Peyer's patch (tissue), 4 donors: ENCODE data around the gene KIFAP3. TPM values are rescaled to one million over a fixed set of nuclear protein-coding genes. Genes with fewer than 3 reads are reported as not detected.

ENCODE experiments used
- DNase-seq, 3 donors: peaks; one replicate each; pipeline ENCODE4 v3.0.0-alpha.2; 2017 to 2019
- H3K27ac ChIP-seq, 4 donors: fragments of 200-600 bp; sonication (generic); one replicate each; pipeline ENCODE4 v1.5.1; 2016 to 2019
- H3K27me3 ChIP-seq, 2 donors: fragments of 200-600 bp; sonication (generic); one replicate each; pipeline ENCODE4 v1.5.1; 2019
- H3K36me3 ChIP-seq, 3 donors: fragments of 200-600 bp; sonication (generic); one replicate each; pipeline ENCODE4 v1.5.1; 2016 to 2019
- H3K4me1 ChIP-seq, 4 donors: fragments of 200-600 bp; sonication (generic); one replicate each; pipeline ENCODE4 v1.5.1; 2016 to 2019
- H3K4me3 ChIP-seq, 4 donors: fragments of 200-600 bp; sonication (generic); 1 replicate in 3 of 4; 2 replicates in 1 of 4; pipeline ENCODE4 v1.5.1; 2016 to 2019; ENCODE audit warnings: mild to moderate bottlenecking in 1 of 4
- H3K9me3 ChIP-seq, 4 donors: fragments of 200-600 bp; sonication (generic); one replicate each; pipeline ENCODE4 v1.5.1; 2016 to 2019; ENCODE audit warnings: mild to moderate bottlenecking in 1 of 4
- CTCF ChIP-seq, 6 experiments: fragments of 450-650 bp in 4 of 6; fragments of 200-600 bp in 2 of 6; sonication (generic) in 1 of 6; IDR thresholded peaks; one replicate each; pipeline ENCODE4 v1.5.1; 2017 to 2019; ENCODE audit warnings: antibody characterized with exemption in 6 of 6, mild to moderate bottlenecking in 3 of 6, moderate library complexity in 1 of 6
- POLR2A ChIP-seq, 2 donors: fragments of 450-650 bp; IDR thresholded peaks; one replicate each; pipeline ENCODE4 v1.5.1; 2017; ENCODE audit warnings: antibody characterized with exemption in 2 of 2, mild to moderate bottlenecking in 2 of 2, moderate library complexity in 2 of 2
- total RNA-seq, 4 donors: library from RNA; depleted of rRNA; stranded (reverse); fragments of >200 nt; gene quantifications; one replicate each; pipeline ENCODE4 v1.1.0, GENCODE V29; 2016

The KIFAP3 gene
- total RNA-seq, 4 donors from 2014 or later = 22.9 to 39.7 (median 25.9) TPM

- H3K27ac ChIP-seq = no peak overlapping the region
- H3K4me3 ChIP-seq = no peak overlapping the region
- H3K9me3 ChIP-seq = no peaks in the 10 kb centered on the region
- no peaks in the 10 kb centered on the region for H3K4me1 ChIP-seq
- no peaks in the 10 kb centered on the region for H3K27me3 ChIP-seq
- no peaks in the 10 kb centered on the region for H3K36me3 ChIP-seq
- TF ChIP-seq POLR2A (IDR thresholded peaks at IDR 0.05) (no peak), CTCF (IDR thresholded peaks at IDR 0.05) (no peak)
- no peak for DNase-seq
Measured at GRCh38 chr1:169906938-169907337, 167.6 kb downstream of the KIFAP3 start.

- no peak overlapping the region for H3K27ac ChIP-seq
- no peak overlapping the region for H3K4me3 ChIP-seq
- H3K4me1 ChIP-seq = no peaks in the 10 kb centered on the region
- DNase-seq = no peak
- H3K9me3 ChIP-seq = no peaks in the 10 kb centered on the region
- H3K27me3 ChIP-seq = no peaks in the 10 kb centered on the region
- TF ChIP-seq CTCF (IDR thresholded peaks at IDR 0.05) (no peak), POLR2A (IDR thresholded peaks at IDR 0.05) (no peak)
- H3K36me3 ChIP-seq = no peaks in the 10 kb centered on the region
Measured at GRCh38 chr1:169904834-169905233, 169.7 kb downstream of the KIFAP3 start.

- no peak for DNase-seq
- TF ChIP-seq CTCF (IDR thresholded peaks at IDR 0.05) (no peak), POLR2A (IDR thresholded peaks at IDR 0.05) (no peak)
- Histone ChIP-seq H3K4me3 (no peak overlapping the region), H3K27ac (no peak overlapping the region), H3K4me1 (no peaks in the 10 kb centered on the region), H3K9me3 (no peaks in the 10 kb centered on the region), H3K36me3 (no peaks in the 10 kb centered on the region), H3K27me3 (no peaks in the 10 kb centered on the region)
Measured at GRCh38 chr1:169902751-169903150, 171.7 kb downstream of the KIFAP3 start.

GRCh38 chr1:169901115-169901514 is 173.4 kb downstream of the KIFAP3 start:
- no peak overlapping the region for H3K27ac ChIP-seq
- H3K36me3 ChIP-seq = no peaks in the 10 kb centered on the region
- no peaks in the 10 kb centered on the region for H3K27me3 ChIP-seq
- TF ChIP-seq POLR2A (IDR thresholded peaks at IDR 0.05) (no peak), CTCF (IDR thresholded peaks at IDR 0.05) (no peak)
- no peak overlapping the region for H3K4me3 ChIP-seq
- no peaks in the 10 kb centered on the region for H3K4me1 ChIP-seq
- H3K9me3 ChIP-seq = no peaks in the 10 kb centered on the region
- no peak for DNase-seq

GRCh38 chr1:169900571-169900970 is 173.9 kb downstream of the KIFAP3 start:
- no peak for TF ChIP-seq POLR2A (IDR thresholded peaks at IDR 0.05)
- TF ChIP-seq CTCF (IDR thresholded peaks at IDR 0.05) = no peak
- no peak for DNase-seq
- Histone ChIP-seq H3K9me3 (no peaks in the 10 kb centered on the region), H3K36me3 (no peaks in the 10 kb centered on the region), H3K4me3 (no peak overlapping the region), H3K4me1 (no peaks in the 10 kb centered on the region), H3K27ac (no peak overlapping the region), H3K27me3 (no peaks in the 10 kb centered on the region)
